HCT116 (cell line): ENCODE measurements around the gene CLASP1. TPM values are rescaled to one million over a fixed set of nuclear protein-coding genes. Genes with fewer than 3 reads are reported as not detected.

ENCODE experiments used
- ATAC-seq: fragments of 200-7000 bp; cut with Tn5 transposase; 2 replicates; pipeline ENCODE4 v1.9.1; 2020; ENCODE audit warnings: mild to moderate bottlenecking, moderate library complexity
- BruUV-seq: library from RNA; stranded (reverse); fragments of 400-500 nt; replicated peaks from 2 replicates; lab custom pipeline; 2021; lab: Mats Ljungman, UMichigan
- CTCF ChIA-PET: fragments of 300-600 bp; sonication (Branson Sonifier 250); formaldehyde crosslinking; loops from one replicate; lab custom pipeline; 2021; ENCODE audit warnings: antibody characterized with exemption; lab: Charles Lee
- POLR2A ChIA-PET: fragments of 300-600, 350-600 bp; sonication (Branson Sonifier 250); formaldehyde crosslinking; loops from one replicate; lab custom pipeline; 2021; ENCODE audit warnings: antibody characterized with exemption; lab: Charles Lee
- RAD21 ChIA-PET, 2 experiments: fragments of 300-600 bp; sonication (Branson Sonifier 250); formaldehyde crosslinking; loops; one replicate each; lab custom pipeline; 2023; ENCODE audit warnings: low total read pairs in 2 of 2; ENCODE audit not compliant: uncharacterized antibody in 2 of 2, unreplicated experiment in 2 of 2, low non-redundant PET in 1 of 2; lab: Charles Lee
- DNase-seq: peaks from one replicate; pipeline ENCODE4 v3.0.0-alpha.2; 2010; ENCODE audit warnings: low read depth, low spot score
- H2AFZ ChIP-seq: fragments of 200-600 bp; shearing (Covaris generic), sonication (generic); 2 replicates; pipeline ENCODE4 v1.6.1; 2017; ENCODE audit warnings: low read depth, mixed run types, mixed read lengths, antibody characterized with exemption, low read length; ENCODE audit not compliant: poor library complexity, severe bottlenecking
- H3K27ac ChIP-seq: 2 replicates; pipeline ENCODE4 v1.5.1; 2012; ENCODE audit warnings: low read depth, low read length
- H3K27me3 ChIP-seq: fragments of 200-600 bp; sonication (generic); 2 replicates; pipeline ENCODE4 v1.6.1; 2016; ENCODE audit warnings: mixed run types, low read length, mixed read lengths; ENCODE audit not compliant: insufficient read depth
- H3K36me3 ChIP-seq, 2 experiments: fragments of 200-500 bp in 1 of 2; fragments of 200-600 bp in 1 of 2; sonication (Bioruptor generic) in 1 of 2; sonication (generic) in 1 of 2; 2 replicates each; pipeline versions ENCODE4 v1.5.1 to v1.6.1; 2014 to 2016; ENCODE audit warnings: low read length in 2 of 2, inconsistent platforms in 1 of 2, mixed read lengths in 1 of 2, mixed run types in 1 of 2; ENCODE audit not compliant: insufficient read depth in 2 of 2, control insufficient read depth in 1 of 2
- H3K4me1 ChIP-seq, 2 experiments: fragments of 200-600 bp in 1 of 2; sonication (generic) in 1 of 2; 2 replicates each; pipeline versions ENCODE4 v1.5.1 to v1.6.1; 2012 to 2017; ENCODE audit warnings: low read length in 2 of 2, inconsistent platforms in 1 of 2, mild to moderate bottlenecking in 1 of 2, mixed read lengths in 1 of 2, mixed run types in 1 of 2, moderate library complexity in 1 of 2; ENCODE audit not compliant: insufficient read depth in 2 of 2, control insufficient read depth in 1 of 2
- H3K4me2 ChIP-seq: fragments of 200-600 bp; sonication (generic); 2 replicates; pipeline ENCODE4 v1.6.1; 2017; ENCODE audit warnings: mixed run types, low read length, mixed read lengths
- H3K4me3 ChIP-seq, 2 experiments: fragments of 200-600 bp in 1 of 2; sonication (generic) in 1 of 2; replicated peaks in 1 of 2; 2 replicates each; pipeline ENCODE4 v1.5.1; 2011 to 2016; ENCODE audit warnings: low read length in 2 of 2, control low read depth in 1 of 2, low read depth in 1 of 2, mild to moderate bottlenecking in 1 of 2, mixed read lengths in 1 of 2, mixed run types in 1 of 2
- H3K79me2 ChIP-seq: fragments of 200-600 bp; sonication (generic); 2 replicates; pipeline ENCODE4 v1.6.1; 2017; ENCODE audit warnings: mild to moderate bottlenecking, mixed run types, low read length, moderate library complexity, mixed read lengths; ENCODE audit not compliant: insufficient read depth
- H3K9ac ChIP-seq: fragments of 200-600 bp; sonication (generic); 2 replicates; pipeline ENCODE4 v1.6.1; 2016; ENCODE audit warnings: low read length, mixed read lengths
- H3K9me2 ChIP-seq: fragments of 200-600 bp; sonication (generic), shearing (Covaris generic); 2 replicates; pipeline ENCODE4 v1.6.1; 2017; ENCODE audit warnings: mixed run types, mild to moderate bottlenecking, moderate library complexity; ENCODE audit not compliant: insufficient read depth
- H3K9me3 ChIP-seq, 2 experiments: fragments of 200-500 bp in 1 of 2; fragments of 200-600 bp in 1 of 2; sonication (Bioruptor generic) in 1 of 2; sonication (generic) in 1 of 2; 2 replicates each; pipeline ENCODE4 v1.6.1; 2014 to 2017; ENCODE audit warnings: low read length in 2 of 2, mixed read lengths in 2 of 2, inconsistent platforms in 1 of 2, low read depth in 1 of 2, mild to moderate bottlenecking in 1 of 2, mixed run types in 1 of 2, moderate library complexity in 1 of 2; ENCODE audit not compliant: control insufficient read depth in 1 of 2, insufficient read depth in 1 of 2
- H4K20me1 ChIP-seq: fragments of 200-600 bp; sonication (generic), shearing (Covaris generic); 2 replicates; pipeline ENCODE4 v1.6.1; 2017; ENCODE audit warnings: mixed run types, mild to moderate bottlenecking, moderate library complexity; ENCODE audit not compliant: insufficient read depth
- CBX3 ChIP-seq: IDR thresholded peaks from 2 replicates; pipeline ENCODE4 v1.6.1; 2012; ENCODE audit warnings: low read depth
- CEBPB ChIP-seq: IDR thresholded peaks from 2 replicates; pipeline ENCODE4 v1.6.1; 2012; ENCODE audit warnings: low read depth
- CTCF ChIP-seq, 3 experiments: fragments of 200-600 bp in 1 of 3; sonication (generic) in 1 of 3; IDR thresholded peaks in 2 of 3; conservative IDR thresholded peaks in 1 of 3; 2 replicates each; pipeline ENCODE4 v1.5.1; 2012 to 2017; ENCODE audit warnings: low read depth in 2 of 3, low read length in 2 of 3, antibody characterized with exemption in 1 of 3, borderline replicate concordance in 1 of 3, control low read depth in 1 of 3, mild to moderate bottlenecking in 1 of 3, mixed read lengths in 1 of 3, mixed run types in 1 of 3, moderate library complexity in 1 of 3; ENCODE audit not compliant: insufficient read depth in 1 of 3
- EGR1 ChIP-seq: IDR thresholded peaks from 2 replicates; pipeline ENCODE4 v1.6.1; 2012; ENCODE audit warnings: low read depth
- FOSL1 ChIP-seq: IDR thresholded peaks from 2 replicates; pipeline ENCODE4 v1.6.1; 2012; ENCODE audit warnings: low read depth
- JUND ChIP-seq: IDR thresholded peaks from 2 replicates; pipeline ENCODE4 v1.6.1; 2012
- RAD21 ChIP-seq: IDR thresholded peaks from 2 replicates; pipeline ENCODE4 v1.6.1; 2012; ENCODE audit warnings: low read depth, mild to moderate bottlenecking
- SIN3A ChIP-seq: IDR thresholded peaks from 2 replicates; pipeline ENCODE4 v1.6.1; 2012; ENCODE audit warnings: low read depth
- SRF ChIP-seq: IDR thresholded peaks from 2 replicates; pipeline ENCODE4 v1.6.1; 2012; ENCODE audit warnings: low read depth
- ZFX ChIP-seq: fragments of 450-650 bp; IDR thresholded peaks from 2 replicates; pipeline ENCODE4 v1.6.1; 2017
- intact Hi-C: fragments of 100-400 bp; cut with micrococcal nuclease; formaldehyde crosslinking; loops from 2 replicates; pipeline ENCODE4 v1.10.0; 2022
- total RNA-seq: library from RNA; stranded (reverse); gene quantifications from one replicate; pipeline ENCODE4 v1.2.1, GENCODE V29; 2021; ENCODE audit not compliant: unreplicated experiment
- TF ChIP-seq, protein P1 (sequence below): IDR thresholded peaks from 2 replicates; pipeline ENCODE4 v1.6.1; 2011; ENCODE audit warnings: mild to moderate bottlenecking, low read length, moderate library complexity; ENCODE audit not compliant: insufficient replicate concordance; ENCODE audit errors: extremely low read depth
- TF ChIP-seq, protein P2 (sequence below): IDR thresholded peaks from 2 replicates; pipeline ENCODE4 v1.6.1; 2012

Gene CLASP1
- total RNA-seq, 1 experiment from 2014 or later: 41.9 TPM

GRCh38 chr2:121688820-121689219 is 39.6 kb upstream of the CLASP1 start (continued):
- TF ChIP-seq, protein P1, sequence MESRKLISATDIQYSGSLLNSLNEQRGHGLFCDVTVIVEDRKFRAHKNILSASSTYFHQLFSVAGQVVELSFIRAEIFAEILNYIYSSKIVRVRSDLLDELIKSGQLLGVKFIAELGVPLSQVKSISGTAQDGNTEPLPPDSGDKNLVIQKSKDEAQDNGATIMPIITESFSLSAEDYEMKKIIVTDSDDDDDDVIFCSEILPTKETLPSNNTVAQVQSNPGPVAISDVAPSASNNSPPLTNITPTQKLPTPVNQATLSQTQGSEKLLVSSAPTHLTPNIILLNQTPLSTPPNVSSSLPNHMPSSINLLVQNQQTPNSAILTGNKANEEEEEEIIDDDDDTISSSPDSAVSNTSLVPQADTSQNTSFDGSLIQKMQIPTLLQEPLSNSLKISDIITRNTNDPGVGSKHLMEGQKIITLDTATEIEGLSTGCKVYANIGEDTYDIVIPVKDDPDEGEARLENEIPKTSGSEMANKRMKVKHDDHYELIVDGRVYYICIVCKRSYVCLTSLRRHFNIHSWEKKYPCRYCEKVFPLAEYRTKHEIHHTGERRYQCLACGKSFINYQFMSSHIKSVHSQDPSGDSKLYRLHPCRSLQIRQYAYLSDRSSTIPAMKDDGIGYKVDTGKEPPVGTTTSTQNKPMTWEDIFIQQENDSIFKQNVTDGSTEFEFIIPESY: no peak
- TF ChIP-seq EGR1 (no peak), CBX3 (no peak), ZFX (no peak), SIN3A (no peak), CEBPB (no peak), FOSL1 (no peak), RAD21 (no peak)
- TF ChIP-seq, all 23 proteins: peak for 0

DNA sequence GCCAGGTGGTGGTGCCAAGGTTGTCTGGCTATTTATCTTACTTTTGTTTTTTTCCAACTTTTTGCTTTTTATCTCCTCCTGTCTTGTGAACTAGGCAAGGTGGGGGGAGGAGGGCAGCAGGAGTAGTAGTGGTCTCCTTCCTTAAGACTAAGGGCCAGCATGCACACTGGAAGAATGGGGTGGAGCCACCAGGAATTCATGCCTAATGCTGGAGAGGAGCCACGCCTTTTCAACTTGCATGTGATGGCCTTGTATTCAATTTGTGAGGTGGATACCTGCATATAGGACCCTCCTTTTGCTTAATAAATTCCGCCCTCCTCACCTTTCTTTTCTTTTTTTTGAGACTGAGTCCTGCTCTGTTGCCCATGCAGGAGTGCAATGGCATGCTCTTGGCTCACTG is 37.6 kb upstream of the CLASP1 start:
- no peaks in the 10 kb centered on the region for H3K36me3 ChIP-seq
- H3K9me2 ChIP-seq: no peaks in the 10 kb centered on the region
- no peak overlapping the region for H3K27ac ChIP-seq
- H4K20me1 ChIP-seq: no peaks in the 10 kb centered on the region
- ChIA-PET CTCF (no interaction called here), POLR2A (no interaction called here), RAD21 (no interaction called here)
- H3K4me1 ChIP-seq: no peaks in the 10 kb centered on the region
- intact Hi-C loops: loop anchor here (5.0 kb wide), 1 partner anchor 35 kb away; no protein-coding TSS in a partner anchor
- H3K9ac ChIP-seq: no peak overlapping the region
- TF ChIP-seq FOSL1 (no peak), CEBPB (no peak), CTCF (IDR thresholded peaks at IDR 0.05 in 2 of 3, conservative IDR thresholded peaks at IDR 0.05 in 1 of 3; ENCODE audit: borderline replicate concordance in 1 of 3, insufficient read depth in 1 of 3, low read depth in 2 of 3, low read length in 2 of 3) (no peak), JUND (no peak), SRF (no peak), ZFX (no peak), SIN3A (no peak)
- TF ChIP-seq, protein P1: no peak
- TF ChIP-seq, protein P2, sequence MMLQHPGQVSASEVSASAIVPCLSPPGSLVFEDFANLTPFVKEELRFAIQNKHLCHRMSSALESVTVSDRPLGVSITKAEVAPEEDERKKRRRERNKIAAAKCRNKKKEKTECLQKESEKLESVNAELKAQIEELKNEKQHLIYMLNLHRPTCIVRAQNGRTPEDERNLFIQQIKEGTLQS: no peak
- peaks cover 17 to 19% of the 10 kb centered on the region in 2 experiments; a peak in 3 of 4 replicates for H3K9me3 ChIP-seq
- no peak overlapping the region for H3K4me2 ChIP-seq
- H2AFZ ChIP-seq: no peak overlapping the region
- ATAC-seq (no peak), DNase-seq (no peak)
- no TSS peak for BruUV-seq
- H3K27me3 ChIP-seq: no peaks in the 10 kb centered on the region
- H3K4me3 ChIP-seq: no peak overlapping the region
- no peaks in the 10 kb centered on the region for H3K79me2 ChIP-seq
